Esophagus (tissue), 2 donors: ENCODE measurements around the gene SMC3. TPM values are rescaled to one million over a fixed set of nuclear protein-coding genes. Genes with fewer than 3 reads are reported as not detected.

Experiments used
- H3K27ac ChIP-seq, 2 donors: one replicate each; pipeline ENCODE4 v1.5.1; 2013; ENCODE audit warnings: low read depth in 2 of 2, mild to moderate bottlenecking in 2 of 2, inconsistent platforms in 1 of 2, low read length in 1 of 2, moderate library complexity in 1 of 2
- H3K27me3 ChIP-seq, 2 donors: one replicate each; pipeline ENCODE4 v1.6.1; 2013; ENCODE audit warnings: low read length in 2 of 2, control low read depth in 1 of 2, mild to moderate bottlenecking in 1 of 2; ENCODE audit not compliant: insufficient read depth in 2 of 2, control insufficient read depth in 1 of 2
- H3K36me3 ChIP-seq, 2 donors: one replicate each; pipeline ENCODE4 v1.6.1; 2013; ENCODE audit warnings: low read length in 1 of 2; ENCODE audit not compliant: control insufficient read depth in 2 of 2, insufficient read depth in 2 of 2
- H3K4me1 ChIP-seq, 2 donors: one replicate each; pipeline ENCODE4 v1.6.1; 2013; ENCODE audit warnings: low read length in 1 of 2; ENCODE audit not compliant: control insufficient read depth in 2 of 2, insufficient read depth in 2 of 2
- H3K4me3 ChIP-seq, 2 donors: one replicate each; pipeline ENCODE4 v1.5.1; 2013; ENCODE audit warnings: low read length in 2 of 2, mild to moderate bottlenecking in 2 of 2, low read depth in 1 of 2, moderate library complexity in 1 of 2
- H3K9me3 ChIP-seq, 2 donors: one replicate each; pipeline ENCODE4 v1.6.1; 2013; ENCODE audit warnings: mild to moderate bottlenecking in 2 of 2, low read depth in 1 of 2, low read length in 1 of 2, moderate library complexity in 1 of 2; ENCODE audit not compliant: control insufficient read depth in 2 of 2, insufficient read depth in 1 of 2
- WGBS, 2 donors: extraction: QIAGEN DNeasy Blood & Tissue Kit; methylation state at CpG; one replicate each; pipeline ENCODE4 v1.1.7; 2013; 5-methylcytosine and 5-hydroxymethylcytosine counted together
- polyA plus RNA-seq, 2 donors: library from polyadenylated mRNA; stranded (reverse); fragments of 200-250 nt; gene quantifications; one replicate each; pipeline ENCODE4 v1.2.3, GENCODE V29; 2013
- donor health status: healthy with polysubstance abuse.
- donor health status: Bipolar disorder and iron deficiency.

SMC3 gene
- polyA plus RNA-seq, 2 donors, result 11.3 to 18.0 TPM

DNA sequence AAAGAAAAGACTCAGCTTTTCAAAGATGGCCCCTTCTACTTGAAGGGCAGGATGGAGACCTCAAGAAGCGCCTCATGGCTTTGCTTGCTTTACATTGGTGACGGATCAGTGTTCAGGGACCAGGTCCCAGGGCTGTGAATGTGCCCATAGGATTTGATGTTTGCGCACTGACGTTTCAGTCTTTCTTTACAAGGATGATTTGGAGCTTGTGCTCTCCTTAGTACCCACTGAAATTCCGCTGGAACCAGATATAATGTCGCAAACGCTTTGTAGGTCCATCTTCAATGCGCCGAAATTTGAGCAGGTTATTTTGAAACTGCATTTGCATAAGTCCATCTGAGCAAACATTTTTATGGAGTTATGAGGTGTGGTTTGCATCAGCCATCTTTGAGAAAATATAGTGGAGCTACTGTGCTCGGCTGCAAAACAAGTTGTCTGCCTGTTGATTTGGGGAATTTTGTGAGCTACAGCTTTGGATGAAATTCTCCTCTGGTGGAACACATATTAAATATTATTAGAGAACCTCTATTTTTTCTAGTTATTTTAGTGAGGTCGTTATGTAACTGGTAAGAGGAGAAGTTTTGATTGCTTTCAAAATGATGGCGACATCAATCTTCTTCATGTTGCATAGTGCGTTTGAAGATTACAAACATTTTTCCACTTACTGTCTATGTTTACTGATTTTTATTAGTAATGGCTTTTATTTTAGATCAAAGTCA, 79.1 kb downstream of the SMC3 start:
- Histone ChIP-seq H3K4me1 (peaks cover 4 to 6% of the 10 kb centered on the region in 2 donors), H3K36me3 (no peaks in the 10 kb centered on the region), H3K27ac (no peak overlapping the region), H3K27me3 (peaks cover 9 to 21% of the 10 kb centered on the region in 2 donors), H3K4me3 (no peak overlapping the region), H3K9me3 (no peaks in the 10 kb centered on the region)
- WGBS, 2 donors, result 82 to 83% methylated on average over 13 of the region's 13 CpGs

DNA sequence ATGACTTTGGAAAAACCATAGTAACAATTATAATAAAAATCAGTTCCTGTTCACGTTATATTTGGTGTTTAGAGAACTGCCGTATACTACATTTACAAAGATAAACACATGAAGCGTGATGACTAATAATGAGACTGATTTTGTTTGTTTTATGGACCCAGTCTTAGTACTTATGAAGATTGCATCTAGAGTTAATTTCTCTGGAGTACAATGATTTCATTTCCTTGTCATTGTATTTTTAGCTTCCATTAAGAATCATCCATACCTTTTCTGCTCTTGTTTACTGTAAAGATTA, 79.6 kb downstream of the SMC3 start:
- H3K27ac ChIP-seq, result no peak overlapping the region
- H3K4me3 ChIP-seq, result no peak overlapping the region
- peaks cover 4 to 6% of the 10 kb centered on the region in 2 donors for H3K4me1 ChIP-seq
- no peaks in the 10 kb centered on the region for H3K9me3 ChIP-seq
- 64 to 66% methylated on average over 3 of the region's 3 CpGs for WGBS, 2 donors
- peaks cover 9 to 21% of the 10 kb centered on the region in 2 donors for H3K27me3 ChIP-seq
- no peaks in the 10 kb centered on the region for H3K36me3 ChIP-seq

DNA sequence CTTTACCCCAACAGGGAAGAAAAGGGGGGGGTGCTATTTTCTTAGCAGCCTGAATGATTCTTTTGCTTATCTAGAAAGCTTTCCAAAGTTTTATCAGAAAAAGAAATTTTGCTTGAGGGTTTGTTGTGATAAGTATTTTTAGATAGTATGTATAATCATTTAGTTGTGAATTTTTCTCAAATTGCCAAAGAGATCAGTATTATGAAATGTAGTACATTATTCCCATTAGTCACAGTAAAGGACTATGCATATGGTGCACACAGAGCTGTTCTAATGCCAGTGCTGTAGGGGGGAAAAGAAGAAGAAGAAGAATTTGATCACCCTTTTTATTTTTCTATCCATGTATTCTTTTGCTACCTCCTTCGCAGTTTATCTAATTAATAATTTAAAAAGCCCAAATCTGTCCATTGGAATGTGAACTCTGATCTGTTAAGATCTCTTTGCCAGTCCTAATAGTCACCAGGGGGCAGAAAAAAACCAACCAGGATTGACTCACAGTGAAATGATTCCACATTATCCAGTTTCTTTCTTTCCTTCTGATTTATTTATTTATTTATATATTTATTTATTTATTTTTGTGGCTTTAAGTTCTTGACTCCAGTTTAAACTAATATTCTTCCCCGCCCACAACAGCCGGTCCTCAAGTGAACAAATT, 81.3 kb downstream of the SMC3 start:
- WGBS, 2 donors, result 89 to 93% methylated on average over 3 of the region's 3 CpGs
- Histone ChIP-seq H3K27me3 (peaks cover 6 to 15% of the 10 kb centered on the region in 2 donors), H3K36me3 (no peaks in the 10 kb centered on the region)

GRCh38 chr10:110649347-110650264, 82.1 kb downstream of the SMC3 start:
- no peaks in the 10 kb centered on the region for H3K36me3 ChIP-seq
- no peak overlapping the region for H3K4me3 ChIP-seq
- no peaks in the 10 kb centered on the region for H3K9me3 ChIP-seq
- no peak overlapping the region for H3K27ac ChIP-seq
- 74% methylated on average over 6 of the region's 6 CpGs for WGBS, 2 donors
- peaks cover 6 to 8% of the 10 kb centered on the region in 2 donors for H3K27me3 ChIP-seq
- H3K4me1 ChIP-seq, result no peaks in the 10 kb centered on the region

More for the DNA sequence above, 81.3 kb downstream of the SMC3 start:
- Histone ChIP-seq H3K4me1 (peaks cover 2 to 5% of the 10 kb centered on the region in 2 donors), H3K27ac (no peak overlapping the region), H3K4me3 (no peak overlapping the region), H3K9me3 (no peaks in the 10 kb centered on the region)

DNA sequence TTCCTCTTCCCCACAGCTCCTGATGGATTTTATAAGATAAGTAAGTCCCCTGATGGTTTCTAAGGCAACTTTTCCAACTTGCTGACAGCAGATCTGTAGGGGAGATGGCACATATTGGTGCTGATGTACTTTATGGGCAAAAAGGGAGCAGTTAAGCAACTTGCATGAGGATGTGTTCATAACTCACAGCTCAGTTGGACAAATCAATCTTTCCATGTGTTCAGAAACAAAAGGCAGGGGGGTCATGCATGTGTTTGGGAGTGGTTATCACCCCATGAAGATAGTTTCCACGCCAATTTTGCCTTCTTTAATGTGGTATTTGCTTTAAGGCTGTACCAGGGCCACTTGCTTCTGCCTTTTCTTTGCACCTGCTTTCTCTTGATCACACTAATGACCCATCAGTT, 82.8 kb downstream of the SMC3 start:
- Histone ChIP-seq H3K36me3 (no peaks in the 10 kb centered on the region), H3K4me3 (no peak overlapping the region), H3K9me3 (no peaks in the 10 kb centered on the region), H3K27me3 (peaks cover under 1 to 8% of the 10 kb centered on the region in 2 donors), H3K4me1 (no peaks in the 10 kb centered on the region), H3K27ac (no peak overlapping the region)
- 65 to 71% methylated on average over 1 of the region's 1 CpG for whole genome bisulfite sequencing, 2 donors

GRCh38 chr10:110651044-110651958, 83.8 kb downstream of the SMC3 start:
- WGBS, 2 donors, result 49 to 62% methylated on average over 12 of the region's 12 CpGs
- no peak overlapping the region for H3K27ac ChIP-seq
- no peak overlapping the region for H3K4me3 ChIP-seq
- H3K27me3 ChIP-seq, result peaks cover 0 to 7% of the 10 kb centered on the region in 2 donors
- no peaks in the 10 kb centered on the region for H3K36me3 ChIP-seq
- H3K4me1 ChIP-seq, result no peaks in the 10 kb centered on the region
- no peaks in the 10 kb centered on the region for H3K9me3 ChIP-seq

DNA sequence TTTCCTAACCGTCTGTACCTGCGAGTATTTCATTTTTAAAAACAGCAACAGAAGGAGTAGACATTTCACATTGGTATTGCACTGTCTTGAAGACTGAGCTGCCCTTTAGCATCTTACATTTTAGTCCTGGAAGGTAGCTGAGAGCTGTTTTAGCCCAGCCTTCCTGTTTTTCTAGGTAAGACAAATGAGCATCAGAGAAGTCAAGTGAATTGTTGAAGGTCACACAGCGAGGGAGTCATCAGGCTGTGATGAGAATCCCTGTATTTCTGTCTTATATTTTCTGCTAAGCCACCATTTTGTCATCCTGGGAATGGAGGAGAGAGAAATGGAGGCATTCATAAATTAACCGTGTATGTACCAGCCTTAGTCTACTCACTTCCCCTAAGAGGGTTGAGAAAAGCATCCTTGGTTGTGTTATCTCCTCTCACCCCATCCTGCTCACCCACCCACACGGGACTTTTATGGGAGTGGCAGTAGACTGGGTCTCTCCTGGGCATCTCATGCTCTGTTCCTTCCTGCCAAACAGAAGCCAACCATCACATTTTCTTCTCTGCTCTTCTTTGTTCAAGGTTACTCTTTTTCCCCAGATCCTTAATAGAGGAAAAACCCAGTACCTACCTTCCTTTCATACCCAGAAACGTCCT, 85.1 kb downstream of the SMC3 start:
- peaks cover 0 to 5% of the 10 kb centered on the region in 2 donors for H3K27me3 ChIP-seq
- H3K9me3 ChIP-seq, result no peaks in the 10 kb centered on the region
- WGBS, 2 donors, result 79% methylated on average over 6 of the region's 6 CpGs
- no peak overlapping the region for H3K27ac ChIP-seq
- no peaks in the 10 kb centered on the region for H3K4me1 ChIP-seq
- no peaks in the 10 kb centered on the region for H3K36me3 ChIP-seq
- no peak overlapping the region for H3K4me3 ChIP-seq
